ACC112 (cell line): ENCODE results near the gene RSRP1.
"Not testable (repeated sequence)": the region's sequence is repeated elsewhere in the genome, so short reads cannot be mapped to it uniquely, and the experiment has no call there.

Experiments used
- H2AFZ ChIP-seq: fragments of 200-600 bp; sonication (generic); one replicate; pipeline ENCODE4 v1.6.0; 2017; ENCODE audit warnings: antibody characterized with exemption, low read length; ENCODE audit not compliant: unreplicated experiment
- H3K27ac ChIP-seq: fragments of 200-600 bp; sonication (generic); 2 replicates; pipeline ENCODE4 v1.5.1; 2014; ENCODE audit warnings: low read depth, mild to moderate bottlenecking, antibody characterized with exemption, low read length, moderate library complexity
- H3K27me3 ChIP-seq: fragments of 200-600 bp; sonication (generic); 2 replicates; pipeline ENCODE4 v1.6.1; 2014; ENCODE audit warnings: mild to moderate bottlenecking, antibody characterized with exemption, low read length, moderate library complexity, mixed read lengths; ENCODE audit not compliant: insufficient read depth
- H3K36me3 ChIP-seq: fragments of 200-600 bp; sonication (generic); 2 replicates; pipeline ENCODE4 v1.6.1; 2016; ENCODE audit warnings: mild to moderate bottlenecking, antibody characterized with exemption, low read length, moderate library complexity, mixed read lengths; ENCODE audit not compliant: insufficient read depth
- H3K4me1 ChIP-seq: fragments of 200-600 bp; sonication (generic); one replicate; pipeline ENCODE4 v1.6.1; 2016; ENCODE audit warnings: low read length, mixed read lengths; ENCODE audit not compliant: insufficient read depth, unreplicated experiment, control insufficient read depth
- H3K4me3 ChIP-seq: fragments of 200-600 bp; sonication (generic); 2 replicates; pipeline ENCODE4 v1.5.1; 2014; ENCODE audit warnings: mild to moderate bottlenecking, low read depth, low read length
- H3K79me2 ChIP-seq: fragments of 200-600 bp; sonication (generic); one replicate; pipeline ENCODE4 v1.6.0; 2016; ENCODE audit warnings: low read length; ENCODE audit not compliant: control insufficient read depth, unreplicated experiment, insufficient read depth

Gene RSRP1

DNA sequence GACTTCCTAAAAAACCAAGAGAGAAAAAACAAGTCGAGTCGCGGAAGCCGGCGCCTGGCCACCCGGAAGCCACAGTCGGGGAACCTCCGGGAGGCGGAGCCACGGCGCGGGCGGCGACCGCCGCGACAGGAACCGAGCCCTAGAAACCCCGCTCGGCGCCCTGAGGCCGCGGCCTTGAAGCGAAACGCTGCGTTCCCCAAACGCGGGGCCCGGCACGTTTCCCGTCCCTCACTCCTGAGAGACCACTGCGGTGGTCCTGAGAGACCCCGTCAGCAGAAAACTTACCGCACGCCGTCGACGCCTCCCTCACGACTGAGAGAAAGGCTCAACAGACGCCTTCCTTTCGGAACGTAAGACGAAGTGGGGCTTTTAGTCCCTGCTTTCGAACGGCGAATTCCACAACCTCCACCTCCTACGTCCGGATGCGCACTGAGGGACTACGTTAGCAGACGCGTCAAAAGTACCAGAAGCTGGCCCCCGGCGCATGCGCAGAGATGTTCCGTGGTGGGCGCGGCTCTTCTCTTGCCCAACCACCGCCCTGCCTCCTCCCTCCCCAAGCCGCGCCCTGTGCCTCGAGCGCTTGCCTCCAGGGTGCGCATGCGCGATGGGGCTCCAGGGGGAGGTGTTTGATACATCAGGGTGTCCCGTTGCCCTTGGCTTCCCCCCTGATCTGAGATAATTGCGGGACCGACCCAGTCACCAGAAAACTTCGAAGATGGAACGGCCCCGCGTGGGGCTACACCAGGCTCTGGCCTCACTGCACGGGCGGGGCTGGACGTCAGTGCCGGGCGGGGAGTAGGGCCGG is at the start of gene RSRP1:
Gene RSRP1, minus strand, starts transcription at position 431 of the 805 bp plus-strand sequence. CDS start 491 bp downstream, outside the sequence.
- no peaks in the 10 kb centered on the region for H3K27me3 ChIP-seq
- peaks cover 27% of the 10 kb centered on the region for H3K4me1 ChIP-seq
- peak within 1 kb of the TSS; percentile 67 for H2AFZ ChIP-seq
- H3K79me2 ChIP-seq = peaks cover 49% of the 10 kb centered on the region
- H3K36me3 ChIP-seq = peaks cover 31% of the 10 kb centered on the region
- H3K27ac ChIP-seq = peak within 1 kb of the TSS; percentile 97
- peak within 1 kb of the TSS; percentile 97 for H3K4me3 ChIP-seq

GRCh38 chr1:25296501-25296900 is 49.2 kb upstream of the RSRP1 start:
- not testable (repeated sequence) for H3K4me1 ChIP-seq, H3K27ac ChIP-seq, H3K36me3 ChIP-seq, H3K79me2 ChIP-seq, H3K4me3 ChIP-seq, H2AFZ ChIP-seq, H3K27me3 ChIP-seq

GRCh38 chr1:25294889-25295826 is 47.9 kb upstream of the RSRP1 start:
- H3K36me3 ChIP-seq, H2AFZ ChIP-seq, H3K27ac ChIP-seq, H3K4me1 ChIP-seq, H3K4me3 ChIP-seq, H3K27me3 ChIP-seq, H3K79me2 ChIP-seq: not testable (repeated sequence)

- H3K27ac ChIP-seq, H3K36me3 ChIP-seq, H3K79me2 ChIP-seq, H3K27me3 ChIP-seq, H2AFZ ChIP-seq, H3K4me3 ChIP-seq, H3K4me1 ChIP-seq: not testable (repeated sequence)
Measured at GRCh38 chr1:25293426-25293825, 46.2 kb upstream of the RSRP1 start.

DNA sequence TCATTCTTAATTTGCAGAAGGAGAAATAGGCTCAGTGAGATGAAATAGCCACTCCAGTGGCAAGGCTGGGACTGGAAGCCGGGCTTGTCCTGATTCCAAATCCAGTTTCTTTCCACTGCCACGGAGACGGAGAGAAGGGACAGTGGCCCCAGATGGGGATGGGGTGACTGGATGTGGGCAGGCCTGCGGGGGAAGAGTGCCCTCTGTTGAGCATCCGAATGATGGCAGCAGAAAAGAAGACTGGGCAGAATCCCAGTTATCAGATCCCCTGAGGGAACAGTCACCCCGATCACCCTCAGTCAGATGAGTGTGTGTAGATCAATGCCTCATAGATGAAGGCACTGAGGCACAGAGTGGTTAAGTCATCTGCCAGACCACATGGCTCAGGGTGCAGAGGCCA is 42.8 kb upstream of the RSRP1 start:
- H3K79me2 ChIP-seq, H3K27ac ChIP-seq, H3K4me3 ChIP-seq, H3K36me3 ChIP-seq, H3K27me3 ChIP-seq, H3K4me1 ChIP-seq, H2AFZ ChIP-seq: not testable (repeated sequence)

- not testable (repeated sequence) for H3K4me1 ChIP-seq, H3K36me3 ChIP-seq, H3K27me3 ChIP-seq, H3K27ac ChIP-seq, H3K4me3 ChIP-seq, H2AFZ ChIP-seq, H3K79me2 ChIP-seq
Measured at GRCh38 chr1:25288573-25289101, 41.4 kb upstream of the RSRP1 start.

DNA sequence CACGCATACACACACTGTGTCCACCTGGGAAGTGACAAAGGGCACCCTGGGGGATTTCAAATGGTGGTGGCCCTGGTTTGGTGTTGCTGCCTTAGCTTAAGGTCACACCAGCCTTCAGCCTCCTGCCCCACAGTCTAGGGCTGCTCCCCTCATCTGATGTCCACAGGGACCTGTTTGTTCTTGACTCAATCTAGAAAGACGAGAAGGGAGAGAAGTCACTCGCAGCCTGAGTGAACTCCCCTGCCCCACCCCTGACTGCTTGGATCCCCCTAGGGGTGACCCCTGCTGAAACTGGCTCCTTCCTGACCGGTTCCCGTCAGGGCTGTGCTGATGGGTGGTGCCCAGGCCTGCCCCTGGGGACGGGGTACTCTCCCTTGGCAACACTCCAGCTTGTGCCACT is 39.9 kb upstream of the RSRP1 start:
- H3K27me3 ChIP-seq, H3K4me1 ChIP-seq, H3K36me3 ChIP-seq, H2AFZ ChIP-seq, H3K27ac ChIP-seq, H3K4me3 ChIP-seq, H3K79me2 ChIP-seq: not testable (repeated sequence)

DNA sequence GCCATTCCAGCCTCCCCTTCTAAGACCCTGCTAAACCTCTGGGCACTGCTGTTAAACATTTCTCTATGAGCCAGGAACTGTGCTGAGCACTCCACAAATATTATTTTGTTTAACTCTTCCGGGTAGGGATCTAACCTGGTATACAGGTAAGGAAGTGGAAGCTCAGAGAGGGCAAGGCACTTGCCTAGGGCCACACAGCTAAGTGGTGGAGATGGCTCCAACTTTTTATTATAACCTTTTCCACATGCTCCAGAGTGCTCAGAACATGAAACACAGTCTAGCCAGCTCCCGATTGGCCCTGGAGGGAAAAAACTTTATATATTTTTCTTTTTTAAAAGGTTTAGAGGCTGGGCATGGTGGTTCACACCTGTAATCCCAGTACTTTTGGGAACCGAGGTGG is 38.6 kb upstream of the RSRP1 start:
- H3K4me1 ChIP-seq, H3K79me2 ChIP-seq, H3K27ac ChIP-seq, H3K4me3 ChIP-seq, H3K27me3 ChIP-seq, H3K36me3 ChIP-seq, H2AFZ ChIP-seq: not testable (repeated sequence)

DNA sequence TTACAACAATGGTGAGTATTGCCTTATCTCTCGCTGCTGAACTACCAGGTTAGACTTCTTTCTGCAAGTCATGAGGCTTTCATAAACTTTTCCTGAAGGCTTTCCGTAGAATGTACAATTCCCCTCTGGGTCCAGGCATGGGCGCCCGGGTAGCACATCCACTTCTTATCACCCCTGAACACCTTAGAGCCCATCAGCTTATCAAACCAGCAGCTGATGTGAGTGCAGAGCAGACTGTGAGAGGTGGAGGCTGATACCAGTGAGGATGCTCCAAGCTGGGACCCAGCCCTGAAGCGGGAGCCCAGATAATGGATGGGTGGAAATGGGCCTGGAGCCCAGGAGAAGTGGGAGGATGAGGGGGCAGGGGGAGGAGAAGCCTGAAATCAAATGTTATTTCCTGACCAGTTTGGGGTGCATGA is 32.4 kb upstream of the RSRP1 start:
- H3K27ac ChIP-seq, H3K4me3 ChIP-seq, H3K36me3 ChIP-seq, H2AFZ ChIP-seq, H3K4me1 ChIP-seq, H3K27me3 ChIP-seq, H3K79me2 ChIP-seq: not testable (repeated sequence)

DNA sequence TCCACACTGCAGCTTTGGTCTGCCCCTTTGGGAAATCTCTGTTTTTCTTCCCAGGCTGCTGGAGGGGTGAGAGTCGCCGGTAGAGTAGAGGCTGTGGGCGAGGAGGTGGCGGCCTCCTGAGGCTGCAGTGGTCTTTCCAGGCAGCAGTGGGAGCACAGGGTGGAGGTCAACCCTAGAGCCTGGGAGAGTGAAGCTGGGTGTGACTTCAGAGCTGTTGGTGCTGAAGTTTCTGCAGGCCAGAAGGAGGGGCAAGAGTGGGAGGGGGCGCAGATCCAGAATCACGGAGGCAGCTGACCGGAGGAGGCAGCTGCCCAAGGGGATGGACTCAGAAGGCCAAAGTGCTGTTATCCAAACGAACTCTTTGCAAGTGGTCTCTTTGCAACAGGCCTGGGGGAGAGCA is 31.5 kb upstream of the RSRP1 start:
- H3K4me3 ChIP-seq, H3K27ac ChIP-seq, H3K36me3 ChIP-seq, H3K27me3 ChIP-seq, H2AFZ ChIP-seq, H3K79me2 ChIP-seq, H3K4me1 ChIP-seq: not testable (repeated sequence)

- H3K4me1 ChIP-seq, H3K27ac ChIP-seq, H3K36me3 ChIP-seq, H2AFZ ChIP-seq, H3K79me2 ChIP-seq, H3K4me3 ChIP-seq, H3K27me3 ChIP-seq: not testable (repeated sequence)
Measured at GRCh38 chr1:25278358-25278757, 31.1 kb upstream of the RSRP1 start.
